Osteoblast (primary cell): Measurements from ENCODE around the gene TMOD1. TPM values are rescaled to one million over a fixed set of nuclear protein-coding genes. Genes with fewer than 3 reads are reported as not detected.
A peak's percentile ranks its signal among the peaks of the same experiment; 100 is the strongest.
"Not testable (repeated sequence)": the region's sequence is repeated elsewhere in the genome, so short reads cannot be mapped to it uniquely, and the experiment has no call there.

Source experiments
- DNase-seq: peaks from one replicate; pipeline ENCODE4 v3.0.0; 2011; ENCODE audit warnings: low spot score, mixed read lengths; ENCODE audit not compliant: insufficient read length; ENCODE audit errors: missing footprints
- H2AFZ ChIP-seq: 2 replicates; pipeline ENCODE4 v1.6.0; 2011; ENCODE audit warnings: mild to moderate bottlenecking, low read length
- H3K27ac ChIP-seq: 2 replicates; pipeline ENCODE4 v1.5.1; 2011; ENCODE audit warnings: mild to moderate bottlenecking, low read depth, low read length, moderate library complexity
- H3K27me3 ChIP-seq: 2 replicates; pipeline ENCODE4 v1.6.0; 2012; ENCODE audit warnings: mild to moderate bottlenecking, control low read depth, inconsistent platforms, low read length, moderate library complexity; ENCODE audit not compliant: insufficient read depth
- H3K36me3 ChIP-seq: 2 replicates; pipeline ENCODE4 v1.5.1; 2011; ENCODE audit warnings: mild to moderate bottlenecking, low read length, control low read depth, moderate library complexity; ENCODE audit not compliant: insufficient read depth
- H3K4me1 ChIP-seq: 2 replicates; pipeline ENCODE4 v1.5.1; 2011; ENCODE audit warnings: mild to moderate bottlenecking, low read length, control low read depth, moderate library complexity; ENCODE audit not compliant: insufficient read depth
- H3K4me2 ChIP-seq: 2 replicates; pipeline ENCODE4 v1.6.0; 2011; ENCODE audit warnings: mild to moderate bottlenecking, low read length; ENCODE audit not compliant: insufficient read depth
- H3K4me3 ChIP-seq: fragments of 200-600 bp; sonication (generic); 3 replicates; pipeline ENCODE4 v1.5.1; 2012; ENCODE audit warnings: mild to moderate bottlenecking, low read length, inconsistent platforms; ENCODE audit not compliant: insufficient read depth
- H3K79me2 ChIP-seq: 2 replicates; pipeline ENCODE4 v1.6.0; 2012; ENCODE audit warnings: mild to moderate bottlenecking, low read length, control low read depth, inconsistent platforms; ENCODE audit not compliant: insufficient read depth
- H3K9me3 ChIP-seq: 2 replicates; pipeline ENCODE4 v1.5.1; 2011; ENCODE audit warnings: low read depth, low read length, control low read depth
- H4K20me1 ChIP-seq: 2 replicates; pipeline ENCODE4 v1.6.0; 2012; ENCODE audit warnings: mild to moderate bottlenecking, low read length, control low read depth; ENCODE audit not compliant: insufficient read depth
- CTCF ChIP-seq: IDR thresholded peaks from 2 replicates; pipeline ENCODE4 v1.5.1; 2011; ENCODE audit warnings: mild to moderate bottlenecking, low read depth, low read length, moderate library complexity; ENCODE audit errors: extremely low read depth
- total RNA-seq: library from RNA; depleted of rRNA; stranded (reverse); fragments of >200 nt; gene quantifications from 2 replicates; pipeline ENCODE4 v1.2.3, GENCODE V29; 2012

Gene TMOD1
- total RNA-seq, 1 donor: not detected

GRCh38 chr9:97487861-97488260 is 13.6 kb upstream of the TMOD1 start:
- Histone ChIP-seq H2AFZ (no peak overlapping the region), H3K27ac (no peak overlapping the region), H3K4me1 (no peaks in the 10 kb centered on the region), H3K79me2 (no peaks in the 10 kb centered on the region), H4K20me1 (no peaks in the 10 kb centered on the region), H3K4me3 (no peak overlapping the region), H3K4me2 (no peak overlapping the region), H3K36me3 (peaks cover 4% of the 10 kb centered on the region), H3K9me3 (no peaks in the 10 kb centered on the region), H3K27me3 (no peaks in the 10 kb centered on the region)
- no peak for TF ChIP-seq CTCF
- no peak for DNase-seq

DNA sequence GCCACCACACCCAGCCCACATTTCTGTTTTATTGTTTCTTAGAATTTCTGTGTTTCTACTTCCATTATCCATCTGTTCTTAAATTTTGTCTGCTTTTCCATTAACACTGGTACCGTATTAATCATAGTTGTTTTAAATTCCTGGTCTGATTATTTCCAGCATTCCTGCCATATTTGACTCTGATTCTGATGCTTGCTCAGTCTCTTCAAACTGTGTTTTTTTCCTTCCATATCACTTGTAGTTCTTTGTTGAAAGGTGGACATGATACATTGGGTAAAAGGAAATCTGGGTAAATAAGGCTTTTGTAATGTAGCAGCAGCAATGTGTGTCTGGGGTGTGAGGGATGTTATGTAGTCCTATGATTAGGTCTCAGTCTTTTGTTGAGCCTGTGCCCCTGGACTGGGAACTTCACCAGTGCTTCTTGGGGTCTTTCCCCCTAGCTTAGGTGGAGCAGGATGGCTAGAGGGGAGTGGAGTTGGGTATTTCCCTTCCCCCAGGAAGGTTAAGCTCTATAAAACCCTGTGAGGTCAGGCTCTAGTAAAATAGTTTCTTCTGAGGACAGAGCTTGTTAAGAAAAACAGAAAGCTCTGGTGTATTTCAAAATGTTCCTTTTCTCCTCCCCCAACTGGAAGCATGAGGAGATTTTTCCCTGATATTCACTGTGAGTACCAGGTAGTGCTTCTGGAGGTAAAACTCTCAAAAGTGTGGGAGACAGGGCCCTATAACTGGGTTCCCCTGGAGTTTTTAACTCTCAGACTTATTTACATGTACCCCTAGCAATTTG is 10.1 kb upstream of the TMOD1 start:
- Histone ChIP-seq H3K4me2 (no peak overlapping the region), H3K27ac (no peak overlapping the region), H3K4me3 (no peak overlapping the region), H3K9me3 (no peaks in the 10 kb centered on the region), H3K27me3 (no peaks in the 10 kb centered on the region), H2AFZ (no peak overlapping the region), H3K4me1 (no peaks in the 10 kb centered on the region), H4K20me1 (no peaks in the 10 kb centered on the region), H3K36me3 (no peaks in the 10 kb centered on the region), H3K79me2 (no peaks in the 10 kb centered on the region)
- DNase-seq: no peak
- TF ChIP-seq CTCF: no peak

GRCh38 chr9:97497558-97498375 is 3.7 kb upstream of the TMOD1 start:
- not testable (repeated sequence) for H3K4me3 ChIP-seq, H3K9me3 ChIP-seq, H2AFZ ChIP-seq, H3K79me2 ChIP-seq, H3K4me2 ChIP-seq, H3K36me3 ChIP-seq, H3K4me1 ChIP-seq, H3K27ac ChIP-seq, DNase-seq, H4K20me1 ChIP-seq
- peaks cover 28% of the 10 kb centered on the region for H3K27me3 ChIP-seq

DNA sequence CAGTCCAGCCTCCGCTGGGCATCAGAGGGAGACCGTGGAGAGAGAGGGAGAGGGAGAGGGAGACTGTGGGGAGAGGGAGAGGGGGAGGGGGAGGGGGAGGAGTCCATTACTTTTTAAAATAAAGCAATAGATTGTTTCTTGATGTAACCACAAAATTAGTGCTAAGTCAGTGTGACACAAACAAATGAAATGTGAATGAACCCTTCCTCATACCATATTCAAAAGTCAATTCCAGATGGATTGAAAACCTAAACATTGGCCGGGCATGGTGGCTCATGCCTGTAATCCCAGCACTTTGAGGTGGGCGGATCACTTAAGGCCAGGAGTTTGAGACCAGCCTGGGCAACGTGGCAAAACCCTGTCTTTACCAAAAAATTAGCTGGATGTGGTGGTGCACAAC is 2.6 kb upstream of the TMOD1 start:
- H3K4me3 ChIP-seq, H3K27ac ChIP-seq, H3K4me1 ChIP-seq, H3K9me3 ChIP-seq, H3K79me2 ChIP-seq, H3K4me2 ChIP-seq, H2AFZ ChIP-seq, H3K36me3 ChIP-seq, H4K20me1 ChIP-seq: not testable (repeated sequence)
- DNase-seq: peak; percentile 41
- H3K27me3 ChIP-seq: peaks cover 38% of the 10 kb centered on the region

GRCh38 chr9:97500263-97500662 is 1.2 kb upstream of the TMOD1 start:
- peak; percentile 69 for DNase-seq
- no peak for TF ChIP-seq CTCF
- Histone ChIP-seq H3K4me1 (no peaks in the 10 kb centered on the region), H3K79me2 (no peaks in the 10 kb centered on the region), H3K4me2 (no peak overlapping the region), H3K36me3 (no peaks in the 10 kb centered on the region), H4K20me1 (peaks cover 3% of the 10 kb centered on the region), H3K4me3 (no peak overlapping the region), H3K9me3 (no peaks in the 10 kb centered on the region), H3K27me3 (peaks cover 53% of the 10 kb centered on the region), H3K27ac (no peak overlapping the region), H2AFZ (no peak overlapping the region)
